ENCODE data around the gene SMTN.
"Not testable (repeated sequence)": the region's sequence is repeated elsewhere in the genome, so short reads cannot be mapped to it uniquely, and the experiment has no call there.

SMTN gene

DNA sequence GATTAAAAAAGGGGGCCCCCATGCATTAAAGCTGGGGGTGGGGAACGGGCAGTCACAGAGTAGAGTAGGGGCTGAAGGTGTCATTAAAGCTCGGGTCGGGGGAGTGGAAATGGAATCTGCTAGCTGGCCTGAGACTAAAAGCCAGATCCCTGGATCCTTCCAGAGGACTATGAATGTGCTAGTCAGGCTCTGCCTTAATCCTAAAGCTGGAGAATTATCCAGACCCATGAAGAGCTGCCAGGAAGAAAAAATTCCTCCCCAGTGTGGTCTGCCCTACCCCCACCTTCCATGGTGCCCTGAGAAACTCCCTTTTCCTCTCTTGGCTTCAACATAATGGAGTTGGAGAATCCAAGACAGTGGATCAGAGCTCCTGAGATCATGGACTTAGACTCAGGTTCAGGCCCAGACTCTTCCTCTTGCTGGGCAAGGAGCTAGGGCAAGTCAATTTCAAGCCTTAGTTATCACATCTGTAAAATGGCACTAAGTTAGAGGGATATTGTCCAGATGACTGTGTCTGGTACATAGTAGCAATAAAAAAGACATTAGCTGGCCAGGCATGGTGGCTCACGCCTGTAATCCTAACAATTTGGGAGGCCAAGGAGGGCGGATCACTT, 24.0 kb upstream of the SMTN start:
- Histone ChIP-seq H3K4me3 (ENCODE audit: low read depth, low read length, poor library complexity, severe bottlenecking) (no peak overlapping the region), H3K9ac (ENCODE audit: low read length) (no peak overlapping the region), H3K36me3 (ENCODE audit: insufficient read depth, low read length) (no peaks in the 10 kb centered on the region), H3F3A (ENCODE audit: insufficient read depth, low read length) (no peaks in the 10 kb centered on the region), H2AFZ (ENCODE audit: low read length) (no peak overlapping the region), H3K9me3 (ENCODE audit: low read length) (no peaks in the 10 kb centered on the region), H3K9me2 (ENCODE audit: low read depth, low read length) (no peaks in the 10 kb centered on the region), H3K4me1 (ENCODE audit: insufficient read depth, low read length, severe bottlenecking) (no peaks in the 10 kb centered on the region), H3K27me3 (ENCODE audit: insufficient read depth, low read length) (0 out of 2 replicates have a peak, but pooled peaks cover 3% of the 10 kb centered on the region), H4K20me1 (ENCODE audit: insufficient read depth, low read length) (no peaks in the 10 kb centered on the region), H3K27ac (ENCODE audit: low read depth, low read length, poor library complexity, severe bottlenecking) (no peak overlapping the region), H3K79me2 (ENCODE audit: insufficient read depth, low read length) (no peaks in the 10 kb centered on the region), H3K4me2 (ENCODE audit: low read length) (no peak overlapping the region)
- TF ChIP-seq, protein P1, sequence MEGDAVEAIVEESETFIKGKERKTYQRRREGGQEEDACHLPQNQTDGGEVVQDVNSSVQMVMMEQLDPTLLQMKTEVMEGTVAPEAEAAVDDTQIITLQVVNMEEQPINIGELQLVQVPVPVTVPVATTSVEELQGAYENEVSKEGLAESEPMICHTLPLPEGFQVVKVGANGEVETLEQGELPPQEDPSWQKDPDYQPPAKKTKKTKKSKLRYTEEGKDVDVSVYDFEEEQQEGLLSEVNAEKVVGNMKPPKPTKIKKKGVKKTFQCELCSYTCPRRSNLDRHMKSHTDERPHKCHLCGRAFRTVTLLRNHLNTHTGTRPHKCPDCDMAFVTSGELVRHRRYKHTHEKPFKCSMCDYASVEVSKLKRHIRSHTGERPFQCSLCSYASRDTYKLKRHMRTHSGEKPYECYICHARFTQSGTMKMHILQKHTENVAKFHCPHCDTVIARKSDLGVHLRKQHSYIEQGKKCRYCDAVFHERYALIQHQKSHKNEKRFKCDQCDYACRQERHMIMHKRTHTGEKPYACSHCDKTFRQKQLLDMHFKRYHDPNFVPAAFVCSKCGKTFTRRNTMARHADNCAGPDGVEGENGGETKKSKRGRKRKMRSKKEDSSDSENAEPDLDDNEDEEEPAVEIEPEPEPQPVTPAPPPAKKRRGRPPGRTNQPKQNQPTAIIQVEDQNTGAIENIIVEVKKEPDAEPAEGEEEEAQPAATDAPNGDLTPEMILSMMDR (IDR thresholded peaks at IDR 0.05; ENCODE audit: low read length), result no peak
- TF ChIP-seq EZH2 (IDR thresholded peaks at IDR 0.05; ENCODE audit: borderline replicate concordance, low read length), result no peak

DNA sequence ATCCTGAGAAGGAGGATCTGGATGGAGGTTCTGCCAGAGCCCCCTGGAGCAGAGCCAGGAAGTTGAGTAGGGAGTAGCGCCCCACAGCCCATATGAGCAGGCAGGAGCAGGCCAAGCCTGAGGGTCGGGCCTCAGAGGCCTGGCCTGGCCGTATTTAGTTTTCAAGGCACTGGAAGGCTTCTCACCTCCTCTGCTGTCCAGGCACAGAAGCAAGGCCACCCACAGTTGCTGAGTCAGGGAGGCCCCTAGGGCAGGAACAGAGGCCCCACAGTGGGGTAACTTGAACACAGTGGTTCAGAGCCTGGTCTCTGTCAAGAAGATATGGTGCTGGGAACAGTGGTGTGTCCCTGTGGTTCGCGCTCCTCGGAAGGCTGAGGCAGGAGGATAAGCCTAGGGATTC, 21.5 kb upstream of the SMTN start:
- not testable (repeated sequence) for H3K36me3 ChIP-seq (ENCODE audit: insufficient read depth, low read length); H3K9me2 ChIP-seq (ENCODE audit: low read depth, low read length); H3K27me3 ChIP-seq (ENCODE audit: insufficient read depth, low read length); H3K4me1 ChIP-seq (ENCODE audit: insufficient read depth, low read length, severe bottlenecking); H3K79me2 ChIP-seq (ENCODE audit: insufficient read depth, low read length); H3K9ac ChIP-seq (ENCODE audit: low read length); H3F3A ChIP-seq (ENCODE audit: insufficient read depth, low read length); H3K27ac ChIP-seq (ENCODE audit: low read depth, low read length, poor library complexity, severe bottlenecking); H3K4me2 ChIP-seq (ENCODE audit: low read length); H2AFZ ChIP-seq (ENCODE audit: low read length); H4K20me1 ChIP-seq (ENCODE audit: insufficient read depth, low read length); H3K4me3 ChIP-seq (ENCODE audit: low read depth, low read length, poor library complexity, severe bottlenecking); H3K9me3 ChIP-seq (ENCODE audit: low read length)

DNA sequence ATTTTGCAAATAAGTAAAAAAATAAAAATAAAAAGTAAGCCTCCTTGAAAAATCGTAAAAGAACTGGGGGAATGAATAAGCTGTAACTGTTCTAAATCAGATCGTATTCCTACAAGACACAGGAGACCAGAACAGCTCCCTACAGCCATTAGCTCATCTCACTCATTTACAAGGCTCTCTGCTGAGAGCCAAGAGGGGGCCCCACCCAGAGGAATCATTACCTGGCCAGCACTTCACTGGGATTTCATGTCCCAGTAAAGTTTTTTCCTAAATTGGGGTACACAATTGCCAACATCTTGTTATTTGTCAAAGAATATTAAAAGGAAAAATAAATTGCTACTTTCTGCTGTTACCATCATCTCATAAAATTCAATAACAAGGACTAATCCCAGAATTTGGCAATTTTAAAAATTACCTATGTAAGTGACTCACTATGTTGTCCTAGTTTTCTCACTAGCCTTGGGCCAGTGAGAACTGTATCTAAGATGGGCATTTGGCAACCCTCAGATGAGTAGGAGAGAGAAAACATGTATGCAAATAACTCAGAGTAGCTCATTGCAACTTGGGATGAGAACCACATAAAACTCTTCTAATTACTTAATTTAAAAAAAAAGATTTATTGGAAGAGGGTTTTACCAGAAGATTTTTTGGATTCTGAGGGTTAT, 18.4 kb upstream of the SMTN start:
- Histone ChIP-seq H3F3A (ENCODE audit: insufficient read depth, low read length) (no peaks in the 10 kb centered on the region), H4K20me1 (ENCODE audit: insufficient read depth, low read length) (no peaks in the 10 kb centered on the region), H3K27me3 (ENCODE audit: insufficient read depth, low read length) (no peaks in the 10 kb centered on the region), H3K9ac (ENCODE audit: low read length) (no peak overlapping the region), H3K4me2 (ENCODE audit: low read length) (no peak overlapping the region), H2AFZ (ENCODE audit: low read length) (no peak overlapping the region), H3K27ac (ENCODE audit: low read depth, low read length, poor library complexity, severe bottlenecking) (no peak overlapping the region), H3K4me3 (ENCODE audit: low read depth, low read length, poor library complexity, severe bottlenecking) (no peak overlapping the region), H3K9me2 (ENCODE audit: low read depth, low read length) (no peaks in the 10 kb centered on the region), H3K9me3 (ENCODE audit: low read length) (no peaks in the 10 kb centered on the region), H3K4me1 (ENCODE audit: insufficient read depth, low read length, severe bottlenecking) (no peaks in the 10 kb centered on the region), H3K36me3 (ENCODE audit: insufficient read depth, low read length) (no peaks in the 10 kb centered on the region; the same call in 1 of the 2 replicates), H3K79me2 (ENCODE audit: insufficient read depth, low read length) (no peaks in the 10 kb centered on the region)
- TF ChIP-seq EZH2 (IDR thresholded peaks at IDR 0.05; ENCODE audit: borderline replicate concordance, low read length), result no peak
- TF ChIP-seq, protein P1 (IDR thresholded peaks at IDR 0.05; ENCODE audit: low read length), result no peak

DNA sequence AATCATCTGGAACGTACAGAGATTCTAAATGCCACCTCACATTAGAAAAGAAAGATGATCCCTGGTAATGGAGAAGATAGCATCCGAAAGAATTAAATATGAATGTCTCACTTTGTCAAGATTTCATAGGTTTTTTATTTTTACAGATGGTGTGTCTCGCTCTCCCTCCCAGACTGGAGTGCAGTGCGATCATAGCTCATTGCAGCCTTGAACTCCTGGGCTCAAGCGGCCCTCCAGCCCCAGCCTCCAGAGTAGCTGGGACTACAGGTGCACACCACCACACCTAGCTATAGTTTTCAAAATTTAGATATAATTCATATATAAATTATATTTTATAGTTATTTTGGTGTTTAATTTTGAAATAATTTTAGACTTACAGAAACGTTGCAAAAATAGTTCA, 16.7 kb upstream of the SMTN start:
- no peak overlapping the region for H3K9ac ChIP-seq (ENCODE audit: low read length)
- no peaks in the 10 kb centered on the region for H3K27me3 ChIP-seq (ENCODE audit: insufficient read depth, low read length)
- no peak overlapping the region for H3K27ac ChIP-seq (ENCODE audit: low read depth, low read length, poor library complexity, severe bottlenecking)
- no peak overlapping the region for H2AFZ ChIP-seq (ENCODE audit: low read length)
- H3K9me3 ChIP-seq (ENCODE audit: low read length), result no peaks in the 10 kb centered on the region
- no peaks in the 10 kb centered on the region for H3K79me2 ChIP-seq (ENCODE audit: insufficient read depth, low read length)
- TF ChIP-seq, protein P1 (IDR thresholded peaks at IDR 0.05; ENCODE audit: low read length), result no peak
- no peak for TF ChIP-seq EZH2 (IDR thresholded peaks at IDR 0.05; ENCODE audit: borderline replicate concordance, low read length)
- H3K4me3 ChIP-seq (ENCODE audit: low read depth, low read length, poor library complexity, severe bottlenecking), result no peak overlapping the region
- H3K9me2 ChIP-seq (ENCODE audit: low read depth, low read length), result no peaks in the 10 kb centered on the region
- no peaks in the 10 kb centered on the region for H3K4me1 ChIP-seq (ENCODE audit: insufficient read depth, low read length, severe bottlenecking)
- H3K4me2 ChIP-seq (ENCODE audit: low read length), result no peak overlapping the region
- no peaks in the 10 kb centered on the region for H4K20me1 ChIP-seq (ENCODE audit: insufficient read depth, low read length)
- no peaks in the 10 kb centered on the region; the same call in 1 of the 2 replicates for H3K36me3 ChIP-seq (ENCODE audit: insufficient read depth, low read length)
- no peaks in the 10 kb centered on the region for H3F3A ChIP-seq (ENCODE audit: insufficient read depth, low read length)
